Measurements from ENCODE around the gene C3orf70.

C3orf70 gene

GRCh38 chr3:185075547-185075946 lies 77.3 kb downstream of the C3orf70 start:
- Histone ChIP-seq H3K36me3 (no peaks in the 10 kb centered on the region), H3K27ac (no peak overlapping the region), H3K4me1 (ENCODE audit: control insufficient read depth in 1 of 2, insufficient read depth in 1 of 2, low read depth in 1 of 2, low read length in 1 of 2) (no peaks in the 10 kb centered on the region), H3K27me3 (no peaks in the 10 kb centered on the region), H3K4me3 (ENCODE audit: low read depth in 1 of 2, low read length in 1 of 2) (no peak overlapping the region), H3K9me3 (no peaks in the 10 kb centered on the region)
- no peak for TF ChIP-seq CTCF (IDR thresholded peaks at IDR 0.05)

GRCh38 chr3:185071287-185071800 lies 81.5 kb downstream of the C3orf70 start:
- H3K4me1 ChIP-seq (ENCODE audit: control insufficient read depth in 1 of 2, insufficient read depth in 1 of 2, low read depth in 1 of 2, low read length in 1 of 2), result no peaks in the 10 kb centered on the region

GRCh38 chr3:185070491-185071286 lies 82.2 kb downstream of the C3orf70 start:
- no peak overlapping the region for H3K27ac ChIP-seq
- no peak for TF ChIP-seq CTCF (IDR thresholded peaks at IDR 0.05)
- no peaks in the 10 kb centered on the region for H3K4me1 ChIP-seq (ENCODE audit: control insufficient read depth in 1 of 2, insufficient read depth in 1 of 2, low read depth in 1 of 2, low read length in 1 of 2)
- H3K4me3 ChIP-seq (ENCODE audit: low read depth in 1 of 2, low read length in 1 of 2), result no peak overlapping the region
- H3K36me3 ChIP-seq, result no peaks in the 10 kb centered on the region
- H3K27me3 ChIP-seq, result no peaks in the 10 kb centered on the region
- no peaks in the 10 kb centered on the region for H3K9me3 ChIP-seq

More at GRCh38 chr3:185071287-185071800, 81.5 kb downstream of the C3orf70 start:
- Histone ChIP-seq H3K4me3 (ENCODE audit: low read depth in 1 of 2, low read length in 1 of 2) (no peak overlapping the region), H3K36me3 (no peaks in the 10 kb centered on the region), H3K27ac (no peak overlapping the region), H3K27me3 (no peaks in the 10 kb centered on the region), H3K9me3 (no peaks in the 10 kb centered on the region)
- no peak for TF ChIP-seq CTCF (IDR thresholded peaks at IDR 0.05)

- Histone ChIP-seq H3K36me3 (no peaks in the 10 kb centered on the region), H3K4me3 (ENCODE audit: low read depth in 1 of 2, low read length in 1 of 2) (no peak overlapping the region), H3K4me1 (ENCODE audit: control insufficient read depth in 1 of 2, insufficient read depth in 1 of 2, low read depth in 1 of 2, low read length in 1 of 2) (no peaks in the 10 kb centered on the region), H3K27ac (no peak overlapping the region), H3K9me3 (no peaks in the 10 kb centered on the region), H3K27me3 (no peaks in the 10 kb centered on the region)
- no peak for TF ChIP-seq CTCF (IDR thresholded peaks at IDR 0.05)
These were observed 83.5 kb downstream of the C3orf70 start for GRCh38 chr3:185069037-185070030.

- no peaks in the 10 kb centered on the region for H3K4me1 ChIP-seq (ENCODE audit: control insufficient read depth in 1 of 2, insufficient read depth in 1 of 2, low read depth in 1 of 2, low read length in 1 of 2)
These were observed 85.7 kb downstream of the C3orf70 start for GRCh38 chr3:185067173-185067572.

More at GRCh38 chr3:185067173-185067572, 85.7 kb downstream of the C3orf70 start:
- Histone ChIP-seq H3K4me3 (ENCODE audit: low read depth in 1 of 2, low read length in 1 of 2) (no peak overlapping the region), H3K9me3 (no peaks in the 10 kb centered on the region), H3K27ac (no peak overlapping the region), H3K36me3 (no peaks in the 10 kb centered on the region), H3K27me3 (no peaks in the 10 kb centered on the region)
- no peak for TF ChIP-seq CTCF (IDR thresholded peaks at IDR 0.05)

Measured in neutrophil (primary cell).